Inferior parietal cortex (tissue), 1 donor: ENCODE data around the gene ALDH1B1.
A peak's percentile ranks its signal among the peaks of the same experiment; 100 is the strongest.
"Not testable (repeated sequence)": the region's sequence is repeated elsewhere in the genome, so short reads cannot be mapped to it uniquely, and the experiment has no call there.

ENCODE experiments used
- DNase-seq: peaks from one replicate; pipeline ENCODE4 v3.0.0-alpha.2; 2016; ENCODE audit errors: extremely low spot score

The ALDH1B1 gene

DNA sequence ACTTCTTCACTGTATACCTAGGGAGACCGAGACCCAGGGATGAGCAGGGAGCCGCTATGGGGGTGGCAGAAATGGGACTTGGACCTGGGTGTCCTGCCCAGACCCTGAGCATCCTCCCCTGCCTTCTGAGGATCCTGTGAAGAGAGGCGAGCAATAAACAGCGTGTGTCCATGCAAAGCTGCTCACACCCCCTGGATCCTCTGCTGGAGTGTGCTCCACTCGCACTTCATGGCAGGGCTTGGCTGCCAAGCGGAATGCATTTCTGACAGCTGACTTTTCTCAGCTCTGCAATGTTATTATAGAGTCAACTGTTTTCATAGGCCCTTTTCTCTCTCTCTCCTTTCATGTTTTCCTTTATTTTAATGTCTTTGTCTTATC, 31.0 kb upstream of the ALDH1B1 start:
- DNase-seq = no peak

- DNase-seq = peak; percentile 77
These were observed 29.5 kb upstream of the ALDH1B1 start for GRCh38 chr9:38362852-38363588.

DNA sequence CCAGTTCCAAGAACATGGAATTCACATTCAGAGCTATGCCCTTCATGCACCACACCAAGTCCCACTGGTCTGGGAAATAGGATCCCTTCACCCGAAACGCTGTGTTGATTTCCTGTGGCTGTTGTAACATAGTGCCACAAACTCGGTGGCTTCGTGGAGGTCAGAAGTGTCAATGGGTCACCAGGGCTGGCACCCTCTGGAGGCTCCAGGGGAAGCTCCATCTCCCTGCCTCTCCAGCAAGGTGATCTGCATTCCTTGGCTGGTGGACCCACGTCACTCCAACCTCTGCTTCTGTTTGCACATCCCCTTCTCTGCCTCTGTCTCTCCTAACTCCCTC, 28.9 kb upstream of the ALDH1B1 start:
- DNase-seq = no peak

DNA sequence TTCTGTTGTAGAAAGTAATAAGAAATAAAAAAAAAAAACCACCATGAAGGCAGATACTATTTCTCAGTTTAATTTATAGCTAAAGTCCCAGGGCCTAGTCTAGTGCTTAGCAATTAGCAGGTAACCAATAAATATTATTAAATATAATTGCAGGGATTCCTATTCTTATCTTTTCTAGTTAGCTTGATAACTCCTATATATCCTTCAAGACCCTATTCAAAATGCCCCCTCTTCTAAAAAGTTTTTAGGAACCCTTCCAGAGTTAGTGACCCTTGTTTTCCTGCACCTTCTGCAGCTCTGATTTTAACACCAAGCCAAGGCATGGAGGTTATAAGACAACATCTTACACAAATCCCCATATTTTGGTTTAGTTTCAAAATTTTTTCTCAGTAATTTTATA, 24.6 kb upstream of the ALDH1B1 start:
- no peak for DNase-seq

- no peak for DNase-seq
These were observed 23.8 kb upstream of the ALDH1B1 start for GRCh38 chr9:38368731-38369130.

GRCh38 chr9:38370176-38370575, 22.3 kb upstream of the ALDH1B1 start:
- no peak for DNase-seq

GRCh38 chr9:38371495-38371894, 21.0 kb upstream of the ALDH1B1 start:
- no peak for DNase-seq

DNA sequence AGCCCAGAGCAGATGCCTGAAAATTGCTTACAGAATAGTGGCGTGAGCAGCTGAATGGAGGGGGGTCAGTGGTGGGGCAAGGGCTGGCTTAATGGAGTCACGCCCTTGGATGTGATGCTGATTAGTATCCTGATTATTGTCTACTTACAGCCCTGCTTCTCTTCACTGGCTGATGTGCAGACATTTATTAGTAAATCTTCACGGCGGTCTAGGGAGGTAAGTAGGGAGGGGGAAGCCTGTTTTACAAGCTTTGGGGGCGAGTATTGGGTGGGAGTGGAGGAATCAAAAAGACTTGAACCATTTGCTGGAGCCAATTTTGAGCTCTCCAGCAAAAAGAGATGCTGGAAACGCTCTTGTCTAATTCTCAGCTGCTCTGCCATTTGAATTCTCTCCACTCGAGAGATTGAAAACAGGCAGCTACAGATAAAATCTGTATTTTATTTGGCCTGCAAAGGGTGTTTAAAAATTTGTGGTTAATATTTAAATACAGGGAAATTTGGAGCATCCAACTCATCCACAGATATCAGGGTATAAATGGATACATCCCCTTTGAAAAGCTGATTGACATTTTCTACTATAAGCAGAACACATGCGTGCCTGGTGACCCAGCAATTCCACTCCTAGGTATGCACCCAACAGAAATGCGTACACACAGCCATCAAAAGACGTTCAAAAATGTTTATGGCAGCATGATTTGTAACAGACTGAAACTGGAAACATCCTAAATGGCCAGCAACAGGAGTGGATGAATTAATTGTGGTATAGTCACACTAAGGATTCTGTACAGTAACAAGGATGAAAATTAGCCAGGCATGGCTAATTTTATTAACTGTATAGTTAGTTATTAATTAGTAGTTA, 19.5 kb upstream of the ALDH1B1 start:
- DNase-seq = no peak

DNA sequence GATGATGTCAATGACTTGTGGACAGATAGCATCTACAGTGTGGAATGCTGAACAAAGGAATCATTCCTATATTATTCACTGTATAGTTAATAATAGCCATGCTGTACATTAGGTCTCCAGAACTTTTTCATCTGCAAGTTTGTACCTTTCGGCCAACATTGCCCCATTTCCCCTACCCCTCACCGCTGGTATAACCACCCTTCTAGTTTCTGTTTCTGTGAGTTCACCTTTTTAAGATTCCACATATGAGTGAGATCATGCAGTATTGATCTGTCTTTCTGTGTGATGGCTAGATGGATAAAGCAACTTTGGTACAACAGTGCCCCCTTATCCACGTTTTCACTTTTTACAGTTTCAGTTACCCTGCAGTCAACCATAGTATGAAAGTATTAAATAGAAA, 18.8 kb upstream of the ALDH1B1 start:
- DNase-seq = no peak

GRCh38 chr9:38374847-38375571, 17.5 kb upstream of the ALDH1B1 start:
- no peak for DNase-seq

- DNase-seq = no peak
These were observed 16.9 kb upstream of the ALDH1B1 start for GRCh38 chr9:38375572-38375963.

- no peak for DNase-seq
These were observed 16.4 kb upstream of the ALDH1B1 start for GRCh38 chr9:38376021-38376670.

- not testable (repeated sequence) for DNase-seq
These were observed 15.0 kb upstream of the ALDH1B1 start for GRCh38 chr9:38377336-38378083.

DNA sequence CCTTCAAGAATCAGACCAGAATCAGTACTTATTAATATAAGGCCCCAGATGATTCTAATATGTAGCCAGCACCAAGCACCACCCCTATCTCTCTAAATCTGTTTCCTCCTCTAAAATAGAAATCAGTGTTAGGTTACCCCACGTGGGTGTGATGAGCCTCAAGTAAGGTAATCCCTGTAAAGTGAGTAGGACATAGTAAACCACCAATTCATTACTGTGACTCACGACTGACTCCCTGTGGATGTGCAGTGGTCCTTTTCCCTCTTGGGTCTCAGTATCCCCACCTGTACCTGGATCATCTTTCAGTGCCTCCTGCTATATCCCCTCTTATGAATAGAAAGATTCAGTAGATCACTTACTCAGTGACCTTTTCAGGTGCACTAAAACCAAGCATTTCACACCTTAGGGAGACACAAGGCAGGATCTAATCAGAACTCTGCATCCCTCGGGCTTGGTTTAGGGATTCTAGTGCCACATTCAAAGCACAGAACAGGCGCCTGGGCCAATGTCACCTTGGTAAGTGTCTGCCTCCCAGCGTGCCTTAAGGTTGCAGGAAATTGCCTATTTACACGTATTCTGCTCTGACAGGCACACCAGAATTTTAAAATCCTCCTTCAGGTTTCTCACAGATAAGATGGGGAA, 12.2 kb upstream of the ALDH1B1 start:
- no peak for DNase-seq

DNA sequence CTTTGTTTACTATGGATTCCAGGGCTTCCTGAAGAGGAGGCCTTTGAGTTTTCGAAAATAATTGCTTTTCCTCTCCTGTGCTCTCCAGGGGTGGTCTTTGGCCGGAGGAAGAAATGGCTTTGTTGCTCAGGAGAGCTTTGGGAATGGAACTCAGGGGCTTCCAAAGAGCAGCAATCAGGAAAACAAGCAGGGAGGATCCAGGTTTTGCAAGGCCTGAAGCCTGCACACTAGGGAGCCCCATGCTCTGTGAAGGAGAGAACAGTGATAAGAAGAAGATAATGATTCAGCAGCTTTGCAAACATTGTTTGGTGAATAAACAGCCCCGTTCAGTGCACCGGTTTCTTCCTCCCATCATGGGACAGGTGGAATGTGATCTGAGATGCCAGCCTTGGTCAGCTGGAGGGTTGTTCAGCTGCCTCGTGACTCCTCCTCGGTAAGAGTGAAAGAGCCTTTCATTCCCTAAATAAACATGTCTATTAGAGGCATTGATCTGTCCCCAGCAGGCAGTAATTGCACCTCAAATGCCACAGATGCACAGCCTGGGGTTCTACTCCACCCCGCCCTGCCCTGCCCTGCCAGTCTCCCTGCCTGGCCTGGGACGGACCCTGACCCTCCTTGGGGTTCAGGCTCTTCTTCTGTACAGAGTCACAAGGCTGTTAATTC, 11.5 kb upstream of the ALDH1B1 start:
- DNase-seq = no peak

DNA sequence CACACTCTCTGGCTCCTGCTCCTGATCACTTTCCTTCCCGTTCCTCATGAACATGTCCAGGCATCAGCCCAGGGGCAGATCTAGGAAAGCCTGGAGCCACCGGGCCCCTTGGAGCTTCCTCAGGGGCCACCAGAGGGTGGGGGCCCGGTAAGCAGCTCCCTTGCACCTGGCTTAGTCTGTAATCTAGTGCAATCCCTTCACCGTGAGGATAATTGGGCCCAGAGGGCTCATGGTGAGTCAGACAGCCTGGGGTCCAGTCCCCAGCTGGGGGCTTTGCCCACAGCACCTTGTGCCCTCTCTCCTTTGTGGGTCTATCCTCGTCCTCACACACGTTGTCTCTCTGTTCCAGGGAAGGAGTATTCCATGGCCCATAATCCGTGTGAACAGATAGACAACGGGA, 10.4 kb upstream of the ALDH1B1 start:
- no peak for DNase-seq

DNA sequence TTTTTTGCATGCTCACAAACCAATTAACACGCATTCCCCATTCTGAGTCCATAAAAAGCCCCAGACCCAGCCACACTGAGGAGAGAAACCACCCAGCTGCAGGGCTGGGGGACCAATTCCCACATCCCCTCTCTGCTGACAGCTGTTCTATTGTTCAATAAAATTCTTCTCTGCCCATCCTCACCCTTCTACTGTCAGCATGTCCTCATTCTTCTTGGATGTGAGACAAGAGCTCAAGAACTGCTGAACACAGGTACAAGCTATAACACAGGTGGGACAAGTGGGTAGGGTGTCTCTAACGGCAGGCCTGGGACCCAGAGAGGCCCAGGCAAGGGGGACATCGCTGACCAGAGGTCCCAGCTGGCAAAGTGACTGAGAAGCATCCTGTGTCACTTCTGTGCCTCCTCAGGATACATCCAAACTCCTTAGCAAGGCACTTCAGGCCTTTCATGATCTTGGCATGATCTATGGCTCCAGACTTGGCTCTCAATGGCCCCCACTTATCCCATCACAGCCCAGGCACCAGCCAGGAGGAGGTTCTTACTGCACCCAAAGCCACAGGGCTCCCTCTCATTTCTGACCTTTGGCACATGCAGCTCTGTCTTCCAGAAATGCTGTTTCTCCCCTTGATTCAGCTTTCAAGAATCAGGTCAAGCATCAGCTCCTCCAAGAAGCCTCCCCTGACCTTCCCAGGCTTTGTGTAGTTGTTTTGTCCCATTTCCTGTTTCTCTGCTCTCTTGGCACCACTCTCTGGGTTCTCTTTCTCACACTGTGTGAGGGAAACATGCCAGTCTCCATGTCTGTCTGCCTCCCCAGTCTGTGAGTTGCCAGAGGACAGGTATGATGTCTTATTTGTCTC, 7.3 kb upstream of the ALDH1B1 start:
- DNase-seq = no peak

GRCh38 chr9:38385896-38386295, 6.6 kb upstream of the ALDH1B1 start:
- DNase-seq = no peak

GRCh38 chr9:38386319-38386895, 6.1 kb upstream of the ALDH1B1 start:
- DNase-seq = no peak
